ENCODE results near the gene HEY2. TPM values are rescaled to one million over a fixed set of nuclear protein-coding genes. Genes with fewer than 3 reads are reported as not detected.

The HEY2 gene
- total and polyA plus RNA-seq, 5 donors from 2014 or later, result 0.34 to 0.39 (median 0.38) TPM; not detected in 2

- DNase-seq, result peak; percentile 75 to 89 (median 83)
- Mint-ChIP-seq H3K27me3 (no peaks in the 10 kb centered on the region), H3K4me1 (peaks cover 29 to 54% (median 42%) of the 10 kb centered on the region in 4 donors)
These were observed 41.1 kb downstream of the HEY2 start, which contains the start of gene NCOA7 for GRCh38 chr6:125790358-125791150. Gene NCOA7 (plus strand): TSS chr6:125790960. CDS start chr6:125815355, 24,395 bp downstream.

GRCh38 chr6:125791151-125791819, 41.9 kb downstream of the HEY2 start:
- peak overlapping the region; percentile 90 for H3K27ac ChIP-seq (ENCODE audit: insufficient read depth, low read length, poor library complexity, severe bottlenecking)
- peaks cover 8% of the 10 kb centered on the region for H3K36me3 Mint-ChIP-seq
- H3K27ac Mint-ChIP-seq, result peak overlapping the region; percentile 82 to 91 (median 91)
- H3K4me1 ChIP-seq (ENCODE audit: control insufficient read depth, insufficient read depth, low read length, poor library complexity, severe bottlenecking), result peaks cover 53% of the 10 kb centered on the region
- H3K4me3 Mint-ChIP-seq, result peak overlapping the region; percentile 94 to 98 (median 96)
- H3K36me3 ChIP-seq (ENCODE audit: control insufficient read depth, insufficient read depth, low read length), result no peaks in the 10 kb centered on the region
- ATAC-seq (ENCODE audit: low read depth in 2 of 2), result peak; percentile 41 to 42
- H3K4me1 Mint-ChIP-seq, result peaks cover 29 to 58% (median 43%) of the 10 kb centered on the region in 4 donors
- H3K4me3 ChIP-seq (ENCODE audit: low read depth, low read length), result peak overlapping the region; percentile 96
- peak; percentile 20 to 79 (median 62) for DNase-seq
- H3K9me3 ChIP-seq (ENCODE audit: control insufficient read depth in 2 of 2, low read length in 2 of 2), result no peaks in the 10 kb centered on the region
- no peaks in the 10 kb centered on the region for H3K9me3 Mint-ChIP-seq
- H3K27me3 Mint-ChIP-seq, result no peaks in the 10 kb centered on the region
- no peaks in the 10 kb centered on the region for H3K27me3 ChIP-seq (ENCODE audit: control insufficient read depth, insufficient read depth, low read length)

More at GRCh38 chr6:125790358-125791150, 41.1 kb downstream of the HEY2 start, which contains the start of gene NCOA7:
- ATAC-seq (ENCODE audit: low read depth in 2 of 2), result peak; percentile 80 to 83
- Histone ChIP-seq H3K36me3 (ENCODE audit: control insufficient read depth, insufficient read depth, low read length) (no peaks in the 10 kb centered on the region), H3K27ac (ENCODE audit: insufficient read depth, low read length, poor library complexity, severe bottlenecking) (peak within 1 kb of the TSS; percentile 90), H3K27me3 (ENCODE audit: control insufficient read depth, insufficient read depth, low read length) (no peaks in the 10 kb centered on the region), H3K9me3 (ENCODE audit: control insufficient read depth in 2 of 2, low read length in 2 of 2) (no peaks in the 10 kb centered on the region), H3K4me3 (ENCODE audit: low read depth, low read length) (peak within 1 kb of the TSS; percentile 96), H3K4me1 (ENCODE audit: control insufficient read depth, insufficient read depth, low read length, poor library complexity, severe bottlenecking) (peaks cover 53% of the 10 kb centered on the region)
- Mint-ChIP-seq H3K4me3 (peak within 1 kb of the TSS; percentile 95 to 98 (median 96)), H3K27ac (peak within 1 kb of the TSS; percentile 98 to 99 (median 98)), H3K36me3 (peaks cover 13% of the 10 kb centered on the region), H3K9me3 (no peaks in the 10 kb centered on the region)

GRCh38 chr6:125791820-125792165, 42.4 kb downstream of the HEY2 start:
- no peaks in the 10 kb centered on the region for H3K27me3 Mint-ChIP-seq
- no peak for DNase-seq
- Histone ChIP-seq H3K9me3 (ENCODE audit: control insufficient read depth in 2 of 2, low read length in 2 of 2) (no peaks in the 10 kb centered on the region), H3K27ac (ENCODE audit: insufficient read depth, low read length, poor library complexity, severe bottlenecking) (peak overlapping the region; percentile 90), H3K27me3 (ENCODE audit: control insufficient read depth, insufficient read depth, low read length) (no peaks in the 10 kb centered on the region), H3K36me3 (ENCODE audit: control insufficient read depth, insufficient read depth, low read length) (no peaks in the 10 kb centered on the region), H3K4me1 (ENCODE audit: control insufficient read depth, insufficient read depth, low read length, poor library complexity, severe bottlenecking) (peaks cover 53% of the 10 kb centered on the region), H3K4me3 (ENCODE audit: low read depth, low read length) (peak overlapping the region; percentile 96)
- peaks cover 29 to 58% (median 43%) of the 10 kb centered on the region in 4 donors for H3K4me1 Mint-ChIP-seq
- peak overlapping the region; percentile 94 to 98 (median 96) for H3K4me3 Mint-ChIP-seq
- no peaks in the 10 kb centered on the region for H3K9me3 Mint-ChIP-seq
- ATAC-seq (ENCODE audit: low read depth in 2 of 2), result no peak
- peaks cover 8% of the 10 kb centered on the region for H3K36me3 Mint-ChIP-seq
- H3K27ac Mint-ChIP-seq, result peak overlapping the region; percentile 82 to 91 (median 91)

DNA sequence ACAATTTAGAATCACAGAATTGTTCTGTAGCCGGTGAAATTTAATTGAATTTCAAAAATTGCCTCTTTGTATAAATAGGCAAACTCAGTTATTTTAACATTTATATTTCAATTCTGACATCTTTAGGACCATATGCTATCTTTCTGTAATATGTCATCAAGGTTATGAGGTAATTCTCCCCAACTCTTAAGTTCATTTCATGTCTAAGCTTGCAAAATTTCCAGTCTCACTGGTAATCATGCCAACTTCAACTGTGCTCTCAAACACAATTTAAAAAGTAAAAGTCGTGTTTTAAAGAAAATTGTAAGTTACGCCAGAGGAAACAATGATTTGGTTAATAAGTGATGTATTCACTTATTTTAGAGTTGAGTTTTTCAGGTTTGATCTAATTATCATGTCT, 42.7 kb downstream of the HEY2 start:
- Mint-ChIP-seq H3K27me3 (no peaks in the 10 kb centered on the region), H3K36me3 (peaks cover 6% of the 10 kb centered on the region), H3K27ac (peak overlapping the region in 1 of 3 donors; percentile 91), H3K9me3 (no peaks in the 10 kb centered on the region), H3K4me3 (peak overlapping the region; percentile 81 to 98 (median 96)), H3K4me1 (peaks cover 29 to 58% (median 43%) of the 10 kb centered on the region in 4 donors)
- no peaks in the 10 kb centered on the region for H3K36me3 ChIP-seq (ENCODE audit: control insufficient read depth, insufficient read depth, low read length)
- H3K4me1 ChIP-seq (ENCODE audit: control insufficient read depth, insufficient read depth, low read length, poor library complexity, severe bottlenecking), result peaks cover 53% of the 10 kb centered on the region
- H3K9me3 ChIP-seq (ENCODE audit: control insufficient read depth in 2 of 2, low read length in 2 of 2), result no peaks in the 10 kb centered on the region
- DNase-seq (no peak), ATAC-seq (ENCODE audit: low read depth in 2 of 2) (no peak)
- no peaks in the 10 kb centered on the region for H3K27me3 ChIP-seq (ENCODE audit: control insufficient read depth, insufficient read depth, low read length)
- peak overlapping the region; percentile 96 for H3K4me3 ChIP-seq (ENCODE audit: low read depth, low read length)
- no peak overlapping the region for H3K27ac ChIP-seq (ENCODE audit: insufficient read depth, low read length, poor library complexity, severe bottlenecking)

DNA sequence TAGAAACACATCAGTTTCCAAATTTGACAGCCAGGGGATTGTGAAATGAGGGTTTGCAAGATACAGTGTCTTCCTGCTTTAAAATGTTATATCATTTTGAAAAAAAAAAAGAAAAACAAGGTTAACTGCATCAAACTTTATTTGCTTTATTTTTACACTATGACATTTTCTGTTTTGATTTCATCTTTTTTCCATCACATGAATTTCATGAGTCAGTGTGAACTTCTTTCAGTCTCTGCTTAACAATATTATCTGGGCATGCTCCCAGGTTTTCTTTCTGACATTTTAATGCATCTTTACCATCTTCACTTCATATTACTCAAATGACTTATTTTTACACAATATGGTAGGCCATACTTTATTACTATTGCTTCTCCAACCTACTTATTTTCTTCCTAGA, 43.2 kb downstream of the HEY2 start:
- Histone ChIP-seq H3K27me3 (ENCODE audit: control insufficient read depth, insufficient read depth, low read length) (no peaks in the 10 kb centered on the region), H3K9me3 (ENCODE audit: control insufficient read depth in 2 of 2, low read length in 2 of 2) (no peaks in the 10 kb centered on the region), H3K4me1 (ENCODE audit: control insufficient read depth, insufficient read depth, low read length, poor library complexity, severe bottlenecking) (peaks cover 53% of the 10 kb centered on the region), H3K4me3 (ENCODE audit: low read depth, low read length) (no peak overlapping the region), H3K36me3 (ENCODE audit: control insufficient read depth, insufficient read depth, low read length) (no peaks in the 10 kb centered on the region), H3K27ac (ENCODE audit: insufficient read depth, low read length, poor library complexity, severe bottlenecking) (no peak overlapping the region)
- DNase-seq (no peak), ATAC-seq (ENCODE audit: low read depth in 2 of 2) (no peak)
- H3K9me3 Mint-ChIP-seq, result no peaks in the 10 kb centered on the region
- H3K36me3 Mint-ChIP-seq, result peaks cover 3% of the 10 kb centered on the region
- H3K4me1 Mint-ChIP-seq, result peaks cover 29 to 61% (median 44%) of the 10 kb centered on the region in 4 donors
- no peaks in the 10 kb centered on the region for H3K27me3 Mint-ChIP-seq
- peak overlapping the region in 2 of 4 donors; percentile 49 to 81 for H3K4me3 Mint-ChIP-seq
- H3K27ac Mint-ChIP-seq, result no peak overlapping the region

DNA sequence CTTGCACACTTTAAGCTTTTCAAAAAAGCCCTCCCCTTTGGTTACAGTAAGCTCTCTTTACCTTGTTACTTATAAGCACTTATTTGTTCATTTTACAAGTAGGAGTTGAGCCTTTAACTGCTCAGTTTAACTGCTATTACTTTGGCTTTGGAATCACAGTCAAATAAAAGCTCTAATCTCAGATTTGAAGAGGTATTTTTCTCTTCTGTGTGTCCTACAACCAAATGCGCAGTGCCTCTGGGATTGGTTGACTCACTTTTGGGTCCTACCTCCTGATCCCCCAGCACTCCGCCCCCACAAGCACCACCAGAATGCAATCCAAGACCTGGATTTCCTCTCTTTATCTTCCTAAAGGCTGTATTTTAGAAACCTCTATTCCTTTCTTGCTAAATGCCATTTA, 43.8 kb downstream of the HEY2 start:
- H3K4me3 Mint-ChIP-seq, result peak overlapping the region in 3 of 4 donors; percentile 44 to 81 (median 71)
- peaks cover 29 to 57% (median 41%) of the 10 kb centered on the region in 4 donors for H3K4me1 Mint-ChIP-seq

GRCh38 chr6:125793863-125794262, 44.4 kb downstream of the HEY2 start:
- Mint-ChIP-seq H3K4me1 (peaks cover 30 to 56% (median 42%) of the 10 kb centered on the region in 4 donors), H3K36me3 (peaks cover 4% of the 10 kb centered on the region), H3K9me3 (no peaks in the 10 kb centered on the region), H3K4me3 (peak overlapping the region in 3 of 4 donors; percentile 44 to 83 (median 81)), H3K27me3 (no peaks in the 10 kb centered on the region), H3K27ac (no peak overlapping the region)
- peaks cover 2% of the 10 kb centered on the region for H3K36me3 ChIP-seq (ENCODE audit: control insufficient read depth, insufficient read depth, low read length)
- DNase-seq (peak in 1 of 3 donors; percentile 50), ATAC-seq (ENCODE audit: low read depth in 2 of 2) (no peak)
- H3K4me1 ChIP-seq (ENCODE audit: control insufficient read depth, insufficient read depth, low read length, poor library complexity, severe bottlenecking), result peaks cover 52% of the 10 kb centered on the region
- H3K27me3 ChIP-seq (ENCODE audit: control insufficient read depth, insufficient read depth, low read length), result no peaks in the 10 kb centered on the region
- peak overlapping the region; percentile 22 for H3K4me3 ChIP-seq (ENCODE audit: low read depth, low read length)
- no peak overlapping the region for H3K27ac ChIP-seq (ENCODE audit: insufficient read depth, low read length, poor library complexity, severe bottlenecking)
- H3K9me3 ChIP-seq (ENCODE audit: control insufficient read depth in 2 of 2, low read length in 2 of 2), result no peaks in the 10 kb centered on the region

More for the DNA sequence above, 43.8 kb downstream of the HEY2 start:
- H3K9me3 ChIP-seq (ENCODE audit: control insufficient read depth in 2 of 2, low read length in 2 of 2), result no peaks in the 10 kb centered on the region
- ATAC-seq (ENCODE audit: low read depth in 2 of 2) (no peak), DNase-seq (no peak)
- H3K4me3 ChIP-seq (ENCODE audit: low read depth, low read length), result no peak overlapping the region
- no peaks in the 10 kb centered on the region for H3K36me3 ChIP-seq (ENCODE audit: control insufficient read depth, insufficient read depth, low read length)
- Mint-ChIP-seq H3K36me3 (peaks cover 3% of the 10 kb centered on the region), H3K27me3 (no peaks in the 10 kb centered on the region), H3K27ac (peak overlapping the region in 1 of 3 donors; percentile 87), H3K9me3 (no peaks in the 10 kb centered on the region)
- peaks cover 53% of the 10 kb centered on the region for H3K4me1 ChIP-seq (ENCODE audit: control insufficient read depth, insufficient read depth, low read length, poor library complexity, severe bottlenecking)
- H3K27me3 ChIP-seq (ENCODE audit: control insufficient read depth, insufficient read depth, low read length), result no peaks in the 10 kb centered on the region
- H3K27ac ChIP-seq (ENCODE audit: insufficient read depth, low read length, poor library complexity, severe bottlenecking), result no peak overlapping the region

Data from CD4-positive, CD25-positive, alpha-beta regulatory T cell (primary cell).